Measurements from ENCODE around the gene LIN54. TPM values are rescaled to one million over a fixed set of nuclear protein-coding genes. Genes with fewer than 3 reads are reported as not detected.

The LIN54 gene
- total and polyA plus RNA-seq, 9 of the 15 experiments (the other 6 are each of a cell fraction or from before 2014, with no cell fraction given) = 2.2 to 22.5 (median 15.8) TPM

GRCh38 chr4:83019794-83020494 is 9.3 kb upstream of the LIN54 start (continued):
- TF ChIP-seq MXI1 (IDR thresholded peaks at IDR 0.05; ENCODE audit: low read depth, low read length) = no peak
- TF ChIP-seq GTF2B (IDR thresholded peaks at IDR 0.05; ENCODE audit: extremely low read depth, insufficient read length) = no peak
- no peak for TF ChIP-seq KDM2B (CRISPR knock-in tag; IDR thresholded peaks at IDR 0.05)
- TF ChIP-seq XRCC3 (IDR thresholded peaks at IDR 0.05) = no peak
- no peak for TF ChIP-seq HNRNPLL (IDR thresholded peaks at IDR 0.05; ENCODE audit: low read depth, low read length, poor library complexity, severe bottlenecking)
- TF ChIP-seq L3MBTL2 (IDR thresholded peaks at IDR 0.05) = no peak
- TF ChIP-seq TEAD4 (IDR thresholded peaks at IDR 0.05; ENCODE audit: low read length) = peak; percentile 90
- no peak for TF ChIP-seq TEAD4 (CRISPR knock-in tag; IDR thresholded peaks at IDR 0.05; ENCODE audit: borderline replicate concordance)
- no peak for TF ChIP-seq MTA3 (IDR thresholded peaks at IDR 0.05; ENCODE audit: borderline replicate concordance)
- TF ChIP-seq HLTF (IDR thresholded peaks at IDR 0.05) = no peak
- TF ChIP-seq ZNF75A (CRISPR knock-in tag; IDR thresholded peaks at IDR 0.05) = no peak
- no peak for TF ChIP-seq PRMT5 (CRISPR knock-in tag; IDR thresholded peaks at IDR 0.05)
- no peak for TF ChIP-seq PPARD (CRISPR knock-in tag; IDR thresholded peaks at IDR 0.05)
- TF ChIP-seq PRDM10 (IDR thresholded peaks at IDR 0.05; ENCODE audit: partially characterized antibody) = peak; percentile 24
- no peak for TF ChIP-seq BRF2 (IDR thresholded peaks at IDR 0.05; ENCODE audit: borderline replicate concordance, insufficient read depth, insufficient read length)
- no peak for TF ChIP-seq ZNF277 (CRISPR knock-in tag; IDR thresholded peaks at IDR 0.05; ENCODE audit: borderline replicate concordance)
- TF ChIP-seq PTRF (tag; IDR thresholded peaks at IDR 0.05) = no peak
- TF ChIP-seq RHOXF2B (CRISPR knock-in tag; conservative IDR thresholded peaks at IDR 0.05) = no peak
- no peak for TF ChIP-seq CGGBP1 (CRISPR knock-in tag; IDR thresholded peaks at IDR 0.05)
- no peak for TF ChIP-seq HNRNPH1 (optimal IDR thresholded peaks at IDR 0.05; ENCODE audit: low read depth, low read length)
